HG03025 (cell line): ENCODE data around the gene RMI2.

Source experiments
- ATAC-seq: cut with Tn5 transposase; IDR thresholded peaks from one replicate; pipeline ENCODE4 v1.9.1; 2021; ENCODE audit warnings: mild to moderate bottlenecking, moderate library complexity; ENCODE audit not compliant: unreplicated experiment, low FRiP score

Gene RMI2

GRCh38 chr16:11327277-11328171 is 17.7 kb upstream of the RMI2 start:
- ATAC-seq: no peak

- ATAC-seq: peak; percentile 65
These were observed 16.8 kb upstream of the RMI2 start for GRCh38 chr16:11328172-11329070.

- no peak for ATAC-seq
These were observed 16.2 kb upstream of the RMI2 start for GRCh38 chr16:11329071-11329491.

- ATAC-seq: no peak
These were observed 15.4 kb upstream of the RMI2 start for GRCh38 chr16:11329891-11330290.

- ATAC-seq: no peak
These were observed 14.6 kb upstream of the RMI2 start for GRCh38 chr16:11330526-11331237.

GRCh38 chr16:11331967-11332366 is 13.3 kb upstream of the RMI2 start:
- ATAC-seq: no peak

GRCh38 chr16:11333010-11333409 is 12.2 kb upstream of the RMI2 start:
- no peak for ATAC-seq

- no peak for ATAC-seq
These were observed 11.6 kb upstream of the RMI2 start for GRCh38 chr16:11333702-11334101.

GRCh38 chr16:11334831-11335404 is 10.3 kb upstream of the RMI2 start:
- ATAC-seq: no peak

- no peak for ATAC-seq
These were observed 6.2 kb upstream of the RMI2 start for GRCh38 chr16:11339075-11339474.

GRCh38 chr16:11340710-11341109 is 4.5 kb upstream of the RMI2 start:
- ATAC-seq: no peak

- ATAC-seq: no peak
These were observed 3.9 kb upstream of the RMI2 start for GRCh38 chr16:11341371-11341770.

- ATAC-seq: no peak
These were observed 3.0 kb upstream of the RMI2 start for GRCh38 chr16:11342021-11342855.

- no peak for ATAC-seq
These were observed 1.6 kb downstream of the RMI2 start for GRCh38 chr16:11346700-11347319.

GRCh38 chr16:11347831-11348230 is 2.6 kb downstream of the RMI2 start:
- no peak for ATAC-seq

- ATAC-seq: no peak
These were observed 3.7 kb downstream of the RMI2 start for GRCh38 chr16:11348737-11349598.

- ATAC-seq: no peak
These were observed 4.5 kb downstream of the RMI2 start for GRCh38 chr16:11349599-11350276.

GRCh38 chr16:11350519-11350918 is 5.3 kb downstream of the RMI2 start:
- no peak for ATAC-seq
